ENCODE results near the gene AUNIP. TPM values are rescaled to one million over a fixed set of nuclear protein-coding genes. Genes with fewer than 3 reads are reported as not detected.
A peak's percentile ranks its signal among the peaks of the same experiment; 100 is the strongest.

The AUNIP gene
- total and polyA plus RNA-seq, 11 donors, result 0.19 to 1.5 (median 0.26) TPM; not detected in 7

DNA sequence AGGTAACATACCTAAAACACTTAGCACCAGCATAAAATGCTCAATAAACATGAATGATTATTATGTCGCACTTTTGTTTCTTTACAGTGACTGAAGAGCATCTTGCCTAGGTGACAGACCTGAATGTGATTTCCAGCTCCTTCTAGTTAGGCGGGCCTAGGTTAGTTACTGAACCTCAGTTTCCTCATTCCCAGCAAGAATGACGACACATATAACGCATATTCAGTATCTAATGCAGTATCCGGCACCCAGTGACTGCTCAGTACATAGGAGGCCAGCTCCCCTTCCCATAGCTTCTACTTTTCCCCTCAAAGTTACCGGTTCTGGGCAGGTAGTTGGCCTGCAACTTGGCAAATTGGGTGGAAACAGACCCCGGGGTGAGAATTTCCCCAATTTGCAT lies 763 bp downstream of the AUNIP start:
- Histone ChIP-seq H3K4me1 (peaks cover 0 to 32% (median 8%) of the 10 kb centered on the region in 12 donors), H3K27ac (no peak overlapping the region), H3K9me3 (no peaks in the 10 kb centered on the region), H3K4me3 (peak overlapping the region in 6 of 12 donors; percentile 53 to 68 (median 58)), H3K36me3 (peaks cover 0 to 8% (median 0%) of the 10 kb centered on the region in 9 donors), H3K27me3 (no peaks in the 10 kb centered on the region)
- 49 to 55% (median 54%) methylated on average over 7 of the region's 7 CpGs for WGBS, 4 donors
- ATAC-seq (no peak), DNase-seq (no peak)
- intact Hi-C loops (cut with DNase I), result no loop called here
- TF ChIP-seq POLR2A (IDR thresholded peaks at IDR 0.05), result no peak
- TF ChIP-seq, protein P1, sequence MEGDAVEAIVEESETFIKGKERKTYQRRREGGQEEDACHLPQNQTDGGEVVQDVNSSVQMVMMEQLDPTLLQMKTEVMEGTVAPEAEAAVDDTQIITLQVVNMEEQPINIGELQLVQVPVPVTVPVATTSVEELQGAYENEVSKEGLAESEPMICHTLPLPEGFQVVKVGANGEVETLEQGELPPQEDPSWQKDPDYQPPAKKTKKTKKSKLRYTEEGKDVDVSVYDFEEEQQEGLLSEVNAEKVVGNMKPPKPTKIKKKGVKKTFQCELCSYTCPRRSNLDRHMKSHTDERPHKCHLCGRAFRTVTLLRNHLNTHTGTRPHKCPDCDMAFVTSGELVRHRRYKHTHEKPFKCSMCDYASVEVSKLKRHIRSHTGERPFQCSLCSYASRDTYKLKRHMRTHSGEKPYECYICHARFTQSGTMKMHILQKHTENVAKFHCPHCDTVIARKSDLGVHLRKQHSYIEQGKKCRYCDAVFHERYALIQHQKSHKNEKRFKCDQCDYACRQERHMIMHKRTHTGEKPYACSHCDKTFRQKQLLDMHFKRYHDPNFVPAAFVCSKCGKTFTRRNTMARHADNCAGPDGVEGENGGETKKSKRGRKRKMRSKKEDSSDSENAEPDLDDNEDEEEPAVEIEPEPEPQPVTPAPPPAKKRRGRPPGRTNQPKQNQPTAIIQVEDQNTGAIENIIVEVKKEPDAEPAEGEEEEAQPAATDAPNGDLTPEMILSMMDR (IDR thresholded peaks at IDR 0.05), result no peak

DNA sequence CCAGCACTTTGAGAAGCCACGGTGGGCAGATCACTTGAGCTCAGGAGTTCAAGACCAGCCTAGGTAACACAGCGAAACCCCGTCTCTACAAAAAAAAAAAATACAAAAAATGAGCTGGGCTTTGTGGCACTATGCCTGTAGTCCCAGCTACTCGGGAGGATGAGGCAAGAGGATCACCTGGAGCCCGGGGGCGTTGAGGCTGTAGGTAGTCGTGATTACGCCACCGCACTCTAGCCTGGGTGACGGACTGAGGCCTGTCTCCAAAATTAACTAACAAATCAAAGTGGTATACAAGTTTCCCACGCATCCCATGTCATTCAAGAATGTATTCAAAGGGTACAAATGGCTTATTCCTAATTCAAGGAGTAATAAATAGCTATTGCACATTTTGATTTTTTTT lies 2.4 kb downstream of the AUNIP start:
- H3K27ac ChIP-seq, result no peak overlapping the region
- H3K4me3 ChIP-seq, result no peak overlapping the region
- TF ChIP-seq, protein P1 (IDR thresholded peaks at IDR 0.05), result no peak
- peaks cover 0 to 29% (median 8%) of the 10 kb centered on the region in 12 donors for H3K4me1 ChIP-seq
- no peak for DNase-seq
- no peak for ATAC-seq
- H3K36me3 ChIP-seq, result no peaks in the 10 kb centered on the region
- intact Hi-C loops (cut with DNase I), result no loop called here
- WGBS, 4 donors, result 88 to 94% (median 90%) methylated on average over 11 of the region's 11 CpGs
- no peaks in the 10 kb centered on the region for H3K9me3 ChIP-seq
- H3K27me3 ChIP-seq, result no peaks in the 10 kb centered on the region

DNA sequence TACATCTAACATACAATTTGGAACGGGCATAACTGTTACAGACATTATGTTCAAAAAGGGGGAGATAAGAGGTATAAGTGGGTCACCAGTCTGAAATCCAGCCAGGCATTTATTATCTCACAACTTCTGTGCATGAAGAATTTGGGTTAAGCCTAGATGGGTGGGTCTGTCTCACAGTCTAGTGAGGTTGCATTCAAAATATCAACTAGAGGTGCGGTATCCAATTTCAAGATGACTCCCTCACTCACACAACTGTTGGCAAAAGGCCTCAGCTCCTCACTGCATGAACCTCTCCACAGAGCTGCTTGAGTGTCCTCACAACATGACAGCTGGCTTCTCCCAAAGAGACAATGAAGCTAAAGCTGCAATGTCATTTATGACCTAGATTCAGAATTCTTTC lies 4.7 kb downstream of the AUNIP start:
- no peak for TF ChIP-seq POLR2A (IDR thresholded peaks at IDR 0.05)
- TF ChIP-seq, protein P1 (IDR thresholded peaks at IDR 0.05), result no peak
- intact Hi-C loops (cut with DNase I), result no loop called here
- 80 to 87% (median 82%) methylated on average over 2 of the region's 2 CpGs for WGBS, 4 donors

DNA sequence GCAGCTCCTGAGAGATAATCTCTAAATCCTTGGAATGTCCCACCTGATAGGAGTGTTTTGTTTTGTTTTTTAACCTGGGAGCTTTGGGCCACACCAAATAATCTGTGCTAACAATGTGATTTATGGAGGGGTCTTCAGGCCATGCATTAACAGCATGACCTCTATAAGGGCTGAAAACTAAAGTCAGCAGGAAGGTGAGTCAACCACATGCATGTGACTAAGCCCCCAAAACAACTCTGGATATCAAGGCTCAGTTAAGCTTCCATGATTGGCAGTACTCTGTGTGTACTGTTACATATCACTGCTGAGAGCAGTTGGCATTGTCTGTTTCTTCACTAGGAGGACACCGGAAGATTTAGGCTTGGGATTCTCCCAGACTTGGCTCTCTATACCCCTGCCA lies 10.7 kb downstream of the AUNIP start:
- H3K27ac ChIP-seq, result no peak overlapping the region
- TF ChIP-seq, protein P1 (IDR thresholded peaks at IDR 0.05), result no peak
- TF ChIP-seq POLR2A (IDR thresholded peaks at IDR 0.05), result no peak
- no peaks in the 10 kb centered on the region for H3K4me1 ChIP-seq
- no peak overlapping the region for H3K4me3 ChIP-seq
- H3K27me3 ChIP-seq, result no peaks in the 10 kb centered on the region
- intact Hi-C loops (cut with DNase I), result no loop called here
- ATAC-seq (peak in 1 of 4 donors; percentile 29), DNase-seq (no peak)
- no peaks in the 10 kb centered on the region for H3K9me3 ChIP-seq
- H3K36me3 ChIP-seq, result no peaks in the 10 kb centered on the region
- 26 to 68% (median 52%) methylated on average over 1 of the region's 1 CpG for WGBS, 4 donors

More for the DNA sequence above, 4.7 kb downstream of the AUNIP start:
- no peak for ATAC-seq
- Histone ChIP-seq H3K27ac (no peak overlapping the region), H3K9me3 (no peaks in the 10 kb centered on the region), H3K27me3 (no peaks in the 10 kb centered on the region), H3K36me3 (no peaks in the 10 kb centered on the region), H3K4me3 (no peak overlapping the region), H3K4me1 (peaks cover 0 to 9% (median 7%) of the 10 kb centered on the region in 12 donors)
- DNase-seq, result no peak

Measured in heart left ventricle (tissue), 16 donors.